ENCODE results near the gene WNT3A. TPM values are rescaled to one million over a fixed set of nuclear protein-coding genes. Genes with fewer than 3 reads are reported as not detected.

The WNT3A gene
- total RNA-seq, 4 donors from 2014 or later = 0.76 to 2.7 (median 1.3) TPM

DNA sequence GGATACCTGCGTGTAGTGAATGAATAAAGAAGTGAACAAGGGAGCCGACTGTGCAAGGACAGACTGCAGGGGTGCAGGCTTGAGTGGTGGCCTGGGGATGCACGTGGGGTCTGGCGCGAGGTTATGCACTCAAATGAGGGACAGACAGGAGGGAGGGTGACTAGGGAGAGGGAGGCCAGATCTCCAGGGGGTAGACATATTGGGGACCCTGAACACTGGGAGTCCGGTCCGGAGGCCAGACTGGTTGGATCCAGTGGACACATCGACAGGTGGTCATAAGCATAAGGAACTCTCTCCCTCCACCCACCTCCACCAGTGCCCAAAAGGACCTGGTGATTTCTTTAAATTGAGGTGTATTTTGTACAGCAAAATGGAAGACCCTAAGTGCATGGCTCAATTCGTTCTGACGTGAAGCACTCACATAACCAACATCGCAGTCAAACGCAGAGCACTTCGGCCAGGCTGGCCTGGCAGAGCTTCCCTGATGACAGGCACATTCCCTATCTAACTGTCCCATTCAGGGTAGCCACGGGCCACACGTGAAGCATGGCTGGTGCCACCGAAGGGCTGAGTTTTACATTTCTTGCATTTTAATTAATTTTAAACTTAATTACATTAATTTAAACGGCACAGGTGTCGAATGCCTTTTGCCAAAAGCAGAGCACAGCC, 14.0 kb downstream of the WNT3A start:
- intact Hi-C loops (cut with DNase I) = no loop called here
- H3K36me3 ChIP-seq = no peaks in the 10 kb centered on the region
- TF ChIP-seq CTCF (IDR thresholded peaks at IDR 0.05) (no peak), POLR2A (IDR thresholded peaks at IDR 0.05) (no peak)
- no peaks in the 10 kb centered on the region for H3K4me1 ChIP-seq
- H3K27me3 ChIP-seq = peaks cover 0 to 13% (median 0%) of the 10 kb centered on the region in 4 donors
- WGBS, 2 donors = 81 to 84% methylated on average over 18 of the region's 18 CpGs
- H3K9me3 ChIP-seq = no peaks in the 10 kb centered on the region
- H3K4me3 ChIP-seq = no peak overlapping the region
- H3K27ac ChIP-seq = no peak overlapping the region
- no peak for DNase-seq

DNA sequence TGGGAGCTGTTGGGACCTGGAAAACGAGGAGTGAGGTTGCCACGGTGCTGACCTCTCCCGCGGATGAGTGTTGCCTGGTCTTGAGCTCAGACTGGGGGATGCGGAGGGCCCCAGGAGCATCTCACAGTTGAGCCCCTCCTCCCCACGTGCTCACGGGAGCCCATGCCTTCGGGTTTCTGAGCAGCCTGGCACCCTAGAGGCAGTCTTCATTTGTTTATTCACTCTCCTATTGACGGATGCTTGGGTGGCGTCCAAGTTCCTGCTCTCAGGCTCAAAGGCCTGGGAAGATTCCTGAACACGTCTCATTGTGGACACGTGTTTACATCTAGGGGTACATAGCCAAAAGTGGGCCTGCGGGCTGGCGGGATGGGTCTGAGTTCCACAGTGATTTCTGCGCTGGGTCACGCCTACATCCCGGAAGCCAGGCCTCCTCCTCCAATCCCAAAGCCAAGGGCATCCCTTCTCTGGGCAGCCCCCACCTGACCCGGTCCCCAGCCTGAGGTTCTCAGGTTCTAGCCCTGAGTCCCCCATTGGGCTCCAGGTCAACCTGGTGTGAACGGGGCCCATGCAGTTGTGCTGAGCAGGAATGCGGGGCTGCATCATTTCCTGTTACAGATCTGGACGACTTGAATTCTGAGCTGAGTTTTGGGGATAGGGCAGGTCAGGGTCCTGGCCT, 14.7 kb downstream of the WNT3A start:
- DNase-seq = no peak
- H3K36me3 ChIP-seq = no peaks in the 10 kb centered on the region
- TF ChIP-seq POLR2A (IDR thresholded peaks at IDR 0.05) (no peak), CTCF (IDR thresholded peaks at IDR 0.05) (no peak)
- H3K9me3 ChIP-seq = no peaks in the 10 kb centered on the region
- H3K27me3 ChIP-seq = peaks cover 0 to 6% (median 0%) of the 10 kb centered on the region in 4 donors
- WGBS, 2 donors = 33 to 52% methylated on average over 13 to 17 of the region's 21 CpGs
- H3K4me3 ChIP-seq = no peak overlapping the region
- intact Hi-C loops (cut with DNase I) = no loop called here
- H3K4me1 ChIP-seq = no peaks in the 10 kb centered on the region
- H3K27ac ChIP-seq = no peak overlapping the region

DNA sequence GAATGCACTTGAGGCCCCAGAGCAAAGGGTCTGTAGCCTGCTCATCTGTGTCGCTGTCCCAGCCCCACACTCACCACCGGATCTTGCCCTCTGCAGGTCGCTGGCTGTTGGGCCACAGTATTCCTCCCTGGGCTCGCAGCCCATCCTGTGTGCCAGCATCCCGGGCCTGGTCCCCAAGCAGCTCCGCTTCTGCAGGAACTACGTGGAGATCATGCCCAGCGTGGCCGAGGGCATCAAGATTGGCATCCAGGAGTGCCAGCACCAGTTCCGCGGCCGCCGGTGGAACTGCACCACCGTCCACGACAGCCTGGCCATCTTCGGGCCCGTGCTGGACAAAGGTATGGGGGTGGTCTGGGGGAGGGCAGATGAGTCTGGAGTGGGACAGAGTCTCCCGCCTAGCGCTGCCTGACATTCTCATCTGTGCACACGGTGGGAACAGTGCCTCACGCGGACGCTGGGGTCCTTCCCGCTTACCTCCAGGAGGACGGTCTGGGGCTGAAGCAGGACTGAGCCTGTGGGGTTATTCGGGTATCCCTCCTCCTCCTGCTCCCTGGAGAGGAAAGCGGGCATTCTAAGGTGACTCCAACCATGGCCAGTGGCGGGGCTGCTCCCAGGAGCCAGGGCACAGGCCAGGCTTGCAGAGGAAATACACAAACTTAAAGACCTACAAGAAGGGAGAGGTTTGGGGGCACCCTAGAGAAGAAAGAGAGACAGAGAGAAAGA, 15.9 kb downstream of the WNT3A start:
- Histone ChIP-seq H3K27ac (no peak overlapping the region), H3K36me3 (no peaks in the 10 kb centered on the region), H3K4me3 (no peak overlapping the region), H3K4me1 (no peaks in the 10 kb centered on the region), H3K9me3 (no peaks in the 10 kb centered on the region), H3K27me3 (no peaks in the 10 kb centered on the region)
- WGBS, 2 donors = 61 to 91% methylated on average over 2 to 13 of the region's 28 CpGs
- TF ChIP-seq POLR2A (IDR thresholded peaks at IDR 0.05) (no peak), CTCF (IDR thresholded peaks at IDR 0.05) (no peak)
- intact Hi-C loops (cut with DNase I) = no loop called here
- no peak for DNase-seq

- Histone ChIP-seq H3K27me3 (no peaks in the 10 kb centered on the region), H3K27ac (no peak overlapping the region), H3K4me1 (no peaks in the 10 kb centered on the region), H3K36me3 (no peaks in the 10 kb centered on the region), H3K4me3 (no peak overlapping the region), H3K9me3 (no peaks in the 10 kb centered on the region)
- 67 to 79% methylated on average over 3 of the region's 3 CpGs for WGBS, 2 donors
- DNase-seq = no peak
- TF ChIP-seq CTCF (IDR thresholded peaks at IDR 0.05) = no peak
- TF ChIP-seq POLR2A (IDR thresholded peaks at IDR 0.05) = no peak
- intact Hi-C loops (cut with DNase I) = no loop called here
Measured at GRCh38 chr1:228023294-228023639, 16.5 kb downstream of the WNT3A start.

- Histone ChIP-seq H3K27me3 (peaks cover 0 to 28% (median 0%) of the 10 kb centered on the region in 4 donors), H3K4me1 (no peaks in the 10 kb centered on the region), H3K27ac (no peak overlapping the region), H3K9me3 (peaks cover 0 to 7% (median 0%) of the 10 kb centered on the region in 3 donors), H3K36me3 (no peaks in the 10 kb centered on the region), H3K4me3 (no peak overlapping the region)
- 77 to 87% methylated on average over 6 of the region's 10 CpGs for WGBS, 2 donors
- TF ChIP-seq POLR2A (IDR thresholded peaks at IDR 0.05) (no peak), CTCF (IDR thresholded peaks at IDR 0.05) (no peak)
- intact Hi-C loops (cut with DNase I) = no loop called here
- DNase-seq = no peak
Measured at GRCh38 chr1:228029281-228029680, 22.5 kb downstream of the WNT3A start.

Data from esophagus squamous epithelium (tissue), 5 donors.